ENCODE data around the gene ATE1.
"Not testable (repeated sequence)": the region's sequence is repeated elsewhere in the genome, so short reads cannot be mapped to it uniquely, and the experiment has no call there.

The ATE1 gene

DNA sequence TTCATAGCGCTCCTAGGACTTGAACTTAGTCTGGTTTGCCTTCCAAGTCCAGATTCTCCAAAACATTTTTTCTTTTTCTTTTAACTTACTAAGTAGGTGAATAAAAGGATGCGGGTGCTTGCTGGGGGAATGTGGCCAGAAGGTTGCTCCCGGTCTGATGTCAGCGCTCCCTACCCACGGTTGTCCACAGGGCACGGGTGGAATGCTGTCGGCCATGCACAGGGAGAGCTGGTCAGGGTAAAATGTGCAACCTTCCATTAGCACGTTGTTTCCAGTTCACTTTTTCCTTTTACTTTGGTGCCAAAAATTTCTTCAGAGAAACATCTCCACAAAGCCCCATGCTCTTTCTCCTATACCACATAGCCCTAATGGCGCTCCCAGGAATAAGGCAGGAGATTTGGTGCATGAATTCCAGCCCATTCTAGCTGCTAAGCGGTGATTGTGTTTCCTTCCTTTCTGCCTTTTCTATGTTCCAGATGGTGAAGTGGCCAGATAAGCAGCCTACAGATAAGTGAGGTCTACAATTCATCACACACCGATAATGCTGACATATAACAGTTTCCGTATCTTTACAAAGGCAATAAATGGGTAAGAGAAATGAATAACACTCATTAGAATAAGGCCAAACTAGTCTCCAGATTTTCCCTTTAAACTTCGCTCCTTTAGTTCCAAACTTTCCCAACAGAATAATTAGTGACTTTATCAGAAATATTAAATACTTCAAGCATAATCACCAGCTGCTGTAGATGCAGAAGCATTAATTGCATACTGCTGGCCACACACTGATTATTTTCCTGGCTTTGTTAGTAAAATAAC is 191.3 kb downstream of the ATE1 start:
- DNase-seq (ENCODE audit: low read depth): no peak

DNA sequence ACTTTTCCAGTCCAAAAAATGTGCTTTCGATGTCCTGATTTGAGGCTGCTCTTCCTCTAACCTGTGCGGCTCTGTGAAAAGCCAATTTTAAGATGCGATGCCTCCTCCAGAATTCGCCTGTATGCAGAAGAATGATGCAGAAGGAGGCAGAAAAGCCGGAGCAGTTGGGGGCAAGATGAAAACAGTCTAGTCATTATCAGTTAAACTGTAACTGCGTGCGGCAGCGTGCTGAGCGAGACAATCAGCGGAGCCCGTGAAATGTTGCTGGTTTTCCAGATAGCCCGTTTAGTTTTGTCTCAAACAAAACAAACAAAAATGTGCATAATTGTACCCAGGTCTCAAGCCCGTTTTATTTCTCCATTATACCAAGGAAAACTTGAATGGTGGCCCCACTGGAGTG is 192.6 kb downstream of the ATE1 start:
- DNase-seq (ENCODE audit: low read depth): no peak

DNA sequence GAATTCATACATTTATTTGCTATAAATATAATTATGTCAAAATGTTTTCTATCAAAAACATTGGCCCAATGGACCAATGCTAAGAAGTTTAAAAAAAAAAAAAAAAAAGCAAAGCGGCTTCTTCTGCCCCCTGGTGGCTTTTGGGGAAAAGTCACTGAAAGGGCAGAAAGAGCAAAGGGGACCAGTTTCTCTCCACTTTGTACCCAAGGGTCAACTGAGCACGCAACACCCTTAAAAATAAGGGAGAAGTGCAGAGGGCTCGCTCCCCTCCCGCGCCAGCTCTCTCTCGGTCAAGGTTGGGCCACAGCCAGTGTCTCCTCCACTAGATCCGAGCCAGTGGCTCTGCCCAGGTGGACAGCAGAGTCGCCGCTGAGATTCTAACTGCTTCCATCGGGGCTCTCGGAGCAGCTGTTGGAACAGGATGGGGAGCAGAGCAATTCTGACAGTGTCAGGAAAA is 193.2 kb downstream of the ATE1 start:
- no peak for DNase-seq (ENCODE audit: low read depth)

DNA sequence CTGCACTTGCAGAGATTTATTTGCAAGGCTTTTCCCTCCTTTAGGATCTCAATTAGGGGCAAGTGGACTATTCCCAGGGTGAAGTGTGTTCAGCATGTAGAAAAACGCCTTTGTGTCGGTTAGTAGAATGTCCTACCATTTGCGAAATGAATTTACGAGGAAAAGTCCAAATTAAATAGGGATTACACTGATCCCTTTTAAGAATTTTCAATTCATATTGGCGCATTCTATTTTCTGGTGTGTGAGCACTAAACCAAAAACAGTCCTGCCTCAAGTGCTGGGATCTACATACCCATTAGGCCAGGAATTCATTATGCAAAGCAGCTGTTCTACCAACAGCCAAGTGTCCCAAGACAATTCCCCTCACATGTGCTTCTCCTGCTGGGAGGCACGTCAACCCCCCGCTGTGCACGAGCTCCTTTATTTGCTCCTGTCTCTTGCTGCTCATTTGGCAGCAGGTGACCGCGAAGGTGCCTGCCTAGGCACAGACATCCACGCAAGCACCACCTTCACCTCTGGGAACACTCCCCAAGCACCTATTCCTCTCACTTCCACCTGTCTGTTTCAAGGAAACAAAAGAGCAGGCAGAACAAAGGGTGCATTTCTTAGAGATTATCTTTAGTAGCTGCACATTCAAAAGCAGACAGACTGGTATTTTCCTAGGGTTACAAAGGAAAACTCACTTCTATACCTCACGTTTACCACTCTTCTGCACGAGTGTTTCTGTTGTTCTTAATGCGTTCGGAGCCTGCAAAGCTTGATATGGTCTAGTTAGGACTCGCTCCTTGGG is 195.0 kb downstream of the ATE1 start:
- DNase-seq (ENCODE audit: low read depth): no peak

DNA sequence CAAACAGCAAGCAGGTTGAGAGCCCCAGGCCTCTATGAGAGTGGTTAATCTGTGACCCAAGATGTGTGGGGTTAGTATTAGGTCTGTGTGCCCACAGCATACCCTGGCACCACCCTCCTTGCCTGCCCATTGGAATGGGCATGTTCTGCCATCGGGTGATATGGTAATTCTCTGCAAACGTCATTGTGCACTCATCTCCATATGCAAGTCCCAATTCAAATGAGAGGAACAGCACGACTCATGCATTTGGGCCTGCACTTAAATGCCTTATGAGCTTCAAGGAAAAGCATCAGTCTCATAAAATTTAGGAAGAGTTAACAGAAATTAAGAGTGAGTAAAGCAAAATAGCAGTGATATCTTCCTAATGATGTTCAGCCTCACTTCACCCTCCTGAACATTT is 195.7 kb downstream of the ATE1 start:
- DNase-seq (ENCODE audit: low read depth): no peak

DNA sequence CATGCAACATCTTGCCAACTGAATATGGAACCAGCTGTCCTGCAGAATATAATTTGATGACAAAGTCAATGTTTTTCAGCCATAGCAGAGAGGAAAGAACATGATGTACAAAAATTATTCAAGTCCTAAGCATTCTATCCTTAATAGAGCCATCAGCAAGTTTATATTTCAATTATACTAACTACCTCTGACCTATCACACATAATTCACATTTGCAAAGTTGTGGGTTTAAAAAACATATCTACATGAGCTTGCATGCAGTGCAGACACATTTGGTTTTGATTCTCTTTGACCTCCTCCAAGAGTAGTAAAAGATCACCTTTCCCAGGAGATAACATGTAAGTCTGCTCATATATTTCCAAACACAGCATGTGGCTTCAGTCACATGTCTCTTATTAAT is 203.5 kb downstream of the ATE1 start:
- DNase-seq (ENCODE audit: low read depth): no peak

DNA sequence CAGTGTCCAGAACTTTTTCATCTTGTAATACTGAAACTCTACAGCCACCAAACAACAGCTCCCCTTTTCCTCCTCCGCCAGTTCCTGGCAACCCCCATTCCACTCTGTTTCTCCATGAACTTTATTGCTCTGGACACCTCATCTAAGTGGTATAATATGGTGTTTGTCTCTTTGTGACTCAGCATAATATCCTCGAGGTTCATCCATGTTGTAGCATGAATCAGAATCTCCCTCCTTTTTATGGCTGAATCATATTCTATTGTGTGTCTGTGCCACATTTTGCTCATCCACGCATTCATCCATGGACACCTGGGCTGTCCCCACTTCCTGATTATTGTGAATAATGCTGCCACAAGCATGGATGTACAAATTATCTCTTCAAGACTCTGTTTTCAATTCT is 205.2 kb downstream of the ATE1 start:
- DNase-seq (ENCODE audit: low read depth): no peak

DNA sequence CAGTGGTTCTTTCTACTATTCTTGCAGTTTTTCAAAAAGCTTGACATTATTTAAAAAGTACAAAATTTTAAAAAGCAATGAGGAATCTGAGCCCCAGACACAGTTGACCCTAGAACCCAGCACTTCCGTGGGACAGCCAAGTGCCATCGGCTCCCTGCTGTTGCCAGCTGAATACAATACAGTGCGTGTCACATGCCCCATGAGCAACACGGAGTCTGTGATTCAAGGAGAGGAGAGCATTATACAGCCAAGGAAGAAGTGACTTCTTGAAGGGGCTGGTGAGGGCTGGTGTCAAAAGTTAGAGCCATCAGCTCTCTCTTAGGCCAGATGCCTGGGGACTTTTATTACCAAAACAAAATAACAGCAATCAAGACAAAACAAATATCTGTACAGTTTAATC is 206.6 kb downstream of the ATE1 start:
- DNase-seq (ENCODE audit: low read depth): no peak

DNA sequence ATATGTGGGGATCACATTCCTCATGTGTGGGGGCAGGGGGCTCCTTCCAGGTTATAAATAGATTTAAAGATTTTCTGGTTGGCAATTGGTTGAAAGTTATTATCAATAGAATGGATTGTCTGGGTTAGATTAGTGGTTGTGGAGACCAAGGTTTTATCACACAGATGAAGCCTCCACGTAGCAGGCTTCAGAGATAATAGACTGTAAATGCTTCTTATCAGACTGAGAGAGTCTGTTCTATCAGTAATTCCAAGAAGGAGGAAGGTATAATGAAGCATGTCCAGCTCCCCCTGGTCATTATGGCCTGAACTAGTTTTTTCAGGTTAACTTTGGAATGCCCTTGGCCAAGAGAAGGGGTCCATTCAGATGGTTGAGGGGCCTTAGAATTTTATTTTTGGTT is 211.9 kb downstream of the ATE1 start:
- no peak for DNase-seq (ENCODE audit: low read depth)

DNA sequence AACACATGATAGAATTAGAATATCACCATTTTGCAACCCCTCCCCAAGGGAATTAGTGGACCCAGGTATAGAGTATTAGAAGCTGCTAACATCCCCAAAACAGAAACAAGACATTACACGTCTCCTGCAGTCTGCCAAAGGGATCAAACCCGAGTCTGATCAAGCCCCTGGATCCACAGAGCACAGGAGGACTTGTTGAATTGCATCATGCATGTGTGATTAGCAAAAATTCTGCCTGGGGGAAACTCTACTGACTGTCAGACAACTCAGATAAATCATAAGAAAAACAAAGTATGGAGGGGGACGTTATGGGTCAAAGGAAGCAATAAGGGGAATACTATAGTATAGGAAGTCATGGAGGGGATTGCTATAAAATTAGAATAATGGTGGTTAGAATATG is 212.8 kb downstream of the ATE1 start:
- DNase-seq (ENCODE audit: low read depth): no peak

DNA sequence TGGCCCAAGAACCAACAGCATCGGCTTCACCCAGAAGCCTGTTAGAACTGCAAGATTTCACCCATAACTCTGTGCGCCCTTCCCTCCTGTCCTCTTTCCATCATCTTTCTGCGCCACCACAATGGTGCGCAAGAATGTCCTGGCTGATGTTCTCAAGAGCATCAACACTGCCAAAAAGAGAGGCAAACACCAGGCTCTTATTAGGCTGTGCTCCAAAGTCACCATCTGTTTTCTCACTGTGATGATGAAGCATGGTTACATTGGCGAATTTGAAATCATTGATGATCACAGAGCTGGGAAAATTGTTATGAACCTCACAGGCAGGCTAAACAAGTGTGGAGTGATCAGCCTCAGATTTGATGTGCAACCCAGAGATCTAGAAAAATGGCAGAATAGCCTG is 214.3 kb downstream of the ATE1 start:
- no peak for DNase-seq (ENCODE audit: low read depth)

DNA sequence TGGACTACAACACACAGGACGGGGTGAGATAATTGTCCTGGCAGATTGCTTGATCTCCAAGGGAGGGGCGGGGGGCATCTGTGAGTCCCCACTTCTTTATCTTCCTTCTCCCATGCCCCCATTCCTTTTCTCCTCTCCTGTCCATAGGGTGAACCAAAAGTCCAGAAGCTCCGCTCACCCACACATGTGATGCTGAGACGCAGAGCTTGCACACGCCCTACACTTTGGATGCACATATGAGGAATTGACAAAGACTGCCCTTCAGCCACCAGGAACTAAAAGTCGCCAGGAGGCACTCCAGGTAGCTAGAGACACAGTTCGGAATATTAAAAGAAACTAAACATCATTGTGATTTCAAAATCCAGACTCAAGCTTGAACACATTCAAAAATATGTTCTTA is 216.9 kb downstream of the ATE1 start:
- no peak for DNase-seq (ENCODE audit: low read depth)

DNA sequence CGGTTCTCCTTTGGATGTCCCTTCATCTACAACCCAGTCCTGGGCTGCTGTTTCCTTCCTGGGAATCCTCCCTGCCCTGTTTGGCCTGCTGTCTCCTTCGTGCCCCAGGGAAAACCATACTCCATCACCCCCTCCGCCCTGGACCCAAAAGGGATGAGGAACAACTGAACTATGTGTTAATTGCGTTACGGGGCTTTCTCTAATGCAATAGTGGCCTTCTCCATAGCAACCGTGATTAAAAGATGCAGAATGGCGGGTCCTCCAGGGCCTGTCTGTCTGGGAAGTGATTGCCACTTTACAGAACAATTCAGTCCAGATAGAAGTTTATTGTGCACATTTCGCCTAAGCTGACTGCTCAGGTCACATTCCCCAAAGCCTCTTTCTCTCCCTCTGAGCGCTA is 217.6 kb downstream of the ATE1 start:
- DNase-seq (ENCODE audit: low read depth): no peak

DNA sequence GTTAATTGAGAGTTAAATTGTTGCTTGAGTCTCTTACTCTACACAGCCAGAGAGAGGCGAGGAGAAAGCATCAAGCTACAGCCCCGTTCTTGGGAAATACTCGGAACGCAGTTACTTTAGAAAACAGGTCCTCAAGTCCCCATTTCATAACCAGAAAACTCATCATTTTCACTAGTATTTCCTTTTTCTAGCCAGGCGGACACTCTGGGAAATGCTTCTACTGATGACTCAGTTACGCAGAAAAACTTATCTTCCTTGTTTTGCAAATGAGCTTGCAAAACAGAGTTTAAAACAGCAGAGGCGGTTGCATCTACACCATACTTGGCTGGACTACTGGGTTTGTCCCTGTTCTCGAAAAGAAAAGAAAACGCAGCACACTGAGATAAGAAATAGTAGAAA is 218.2 kb downstream of the ATE1 start:
- no peak for DNase-seq (ENCODE audit: low read depth)

DNA sequence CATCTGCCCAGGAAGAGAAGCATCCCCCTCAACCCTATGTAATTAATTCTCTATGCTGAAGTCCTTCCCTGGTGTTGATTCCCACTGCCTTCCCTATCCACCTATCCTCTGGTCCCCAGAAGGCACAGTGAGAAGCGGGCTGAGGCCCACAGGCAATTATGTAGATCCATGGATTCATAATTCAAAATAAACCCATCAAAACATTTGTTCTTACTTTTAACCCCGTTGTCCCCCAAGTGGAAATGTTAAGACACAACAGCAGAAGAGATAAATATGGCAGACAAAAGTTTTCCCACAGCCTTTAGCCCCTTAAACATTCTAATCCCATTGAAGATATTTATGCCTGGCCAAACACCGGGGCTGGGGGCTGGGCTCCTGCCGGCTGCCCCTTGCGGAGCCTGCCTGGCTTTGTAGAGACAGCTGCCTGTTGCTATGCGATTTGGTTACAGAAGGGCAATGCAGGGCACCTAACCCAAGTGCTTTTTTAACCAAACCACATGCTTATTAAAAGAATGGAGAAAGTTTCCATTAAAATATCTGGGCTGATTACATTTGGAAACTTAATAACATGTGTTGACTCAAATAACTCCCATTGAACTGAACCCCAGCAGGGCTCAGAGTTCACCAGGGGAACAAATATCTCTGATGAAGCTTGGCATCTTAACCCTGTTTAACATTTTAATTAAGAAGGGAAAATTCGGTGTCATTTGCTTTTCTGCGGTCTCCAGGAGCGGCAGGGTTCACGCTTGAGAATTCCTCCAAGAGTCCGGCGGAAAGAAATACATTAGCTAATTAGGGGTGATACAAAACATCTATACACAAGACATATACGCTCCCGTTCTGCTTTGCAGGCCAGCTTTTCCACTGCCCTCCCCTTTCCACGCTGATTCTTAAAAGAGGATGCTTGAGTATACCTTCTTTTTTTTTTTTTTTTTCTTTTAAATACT is 218.8 kb downstream of the ATE1 start:
- DNase-seq (ENCODE audit: low read depth): no peak

DNA sequence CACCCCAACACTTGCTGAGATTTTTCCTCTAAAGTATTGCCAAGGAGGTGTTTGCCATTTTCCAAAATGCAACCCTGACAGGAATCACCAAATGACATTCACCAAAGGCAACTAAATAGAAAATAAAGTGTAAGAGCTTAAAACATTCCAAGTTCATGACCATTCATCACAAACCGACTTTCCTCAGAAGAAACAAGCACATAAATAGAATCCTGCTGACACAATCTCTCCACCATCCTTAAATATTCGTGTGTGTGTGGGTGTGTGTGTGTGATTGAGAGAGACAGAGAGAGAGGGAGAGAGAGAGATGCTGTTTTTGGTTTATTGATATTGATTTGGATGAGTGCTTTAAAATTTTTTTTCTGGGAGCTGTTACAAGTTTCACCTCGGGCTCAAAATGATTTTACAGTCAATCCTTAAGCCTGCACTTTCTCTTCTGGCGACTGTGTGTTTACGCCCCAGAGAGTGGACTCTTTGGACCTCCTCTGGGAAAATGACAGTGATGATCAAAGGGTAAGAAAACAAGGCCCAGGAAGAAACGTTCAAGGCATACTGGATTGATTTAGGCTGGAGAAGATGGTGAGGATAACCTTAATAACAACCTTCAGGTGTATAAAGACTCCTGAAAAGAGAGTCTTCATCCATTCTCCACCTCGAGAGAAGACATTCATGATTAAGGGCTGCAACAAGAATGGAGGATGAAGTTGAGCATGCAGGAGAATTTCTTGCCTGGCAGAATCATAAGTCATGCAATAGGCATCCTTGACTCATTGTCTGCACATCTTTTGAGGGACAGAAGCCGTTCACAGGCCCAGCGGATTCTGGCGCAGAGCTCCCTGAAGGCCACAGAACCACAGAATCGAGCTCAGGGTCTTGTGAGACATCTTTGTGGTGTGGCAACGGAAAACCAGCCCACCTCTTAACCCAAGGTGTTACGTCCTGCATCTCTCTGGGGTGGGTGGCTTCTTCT is 225.2 kb downstream of the ATE1 start:
- no peak for DNase-seq (ENCODE audit: low read depth)

DNA sequence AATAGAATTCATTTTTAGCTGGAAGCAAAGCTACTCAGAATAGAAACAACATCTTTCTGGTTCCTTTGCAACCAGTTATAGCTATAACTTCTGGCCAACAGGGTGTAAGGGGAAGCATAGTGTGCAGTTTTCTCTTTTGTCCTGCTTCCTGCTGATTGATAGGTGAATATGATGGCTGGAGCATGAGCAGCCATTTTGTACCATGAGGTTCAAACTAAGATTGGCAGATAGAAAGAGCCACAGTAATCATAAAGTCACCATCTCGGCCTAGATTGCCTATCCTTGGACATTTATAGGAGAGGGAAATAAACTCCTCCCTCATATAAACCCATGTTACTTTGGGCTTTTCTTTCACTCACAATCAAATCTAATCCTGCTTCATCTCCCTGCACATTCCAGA is 227.4 kb downstream of the ATE1 start:
- no peak for DNase-seq (ENCODE audit: low read depth)

DNA sequence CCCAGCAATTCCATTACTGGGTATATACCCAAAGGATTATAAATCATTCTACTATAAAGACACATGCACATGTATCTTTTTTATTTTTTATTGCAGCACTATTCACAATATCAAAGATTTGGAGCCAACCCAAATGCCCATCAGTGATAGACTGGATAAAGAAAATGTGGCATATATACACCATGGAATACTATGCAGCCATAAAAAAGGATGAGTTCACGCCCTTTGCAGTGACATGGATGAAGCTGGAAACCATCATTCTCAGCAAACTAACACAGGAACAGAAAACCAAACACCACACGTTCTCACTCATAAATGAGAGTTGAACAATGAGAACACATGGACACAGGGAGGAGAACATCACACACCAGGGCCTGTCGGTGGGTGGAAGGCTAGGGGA is 228.1 kb downstream of the ATE1 start:
- not testable (repeated sequence) for DNase-seq (ENCODE audit: low read depth)

DNA sequence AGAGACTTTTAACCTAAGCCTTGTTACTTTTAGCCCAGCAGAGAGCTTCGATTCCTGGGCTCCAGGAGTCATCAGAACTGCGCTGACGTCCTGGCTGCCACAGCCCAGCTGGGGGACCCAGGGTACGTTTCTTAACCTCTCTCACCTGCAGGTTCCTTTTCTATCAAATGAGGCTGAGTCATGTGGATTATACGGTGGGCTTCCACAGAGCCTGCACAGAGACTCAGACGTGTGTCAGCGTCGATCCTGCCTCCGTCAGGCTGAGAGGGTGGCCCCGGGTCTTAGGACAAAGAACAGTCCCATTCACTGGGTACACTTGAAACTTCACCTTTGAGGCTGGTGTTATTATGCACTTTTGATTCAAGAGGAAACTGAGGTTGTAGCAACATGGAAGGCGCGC is 228.9 kb downstream of the ATE1 start:
- no peak for DNase-seq (ENCODE audit: low read depth)

DNA sequence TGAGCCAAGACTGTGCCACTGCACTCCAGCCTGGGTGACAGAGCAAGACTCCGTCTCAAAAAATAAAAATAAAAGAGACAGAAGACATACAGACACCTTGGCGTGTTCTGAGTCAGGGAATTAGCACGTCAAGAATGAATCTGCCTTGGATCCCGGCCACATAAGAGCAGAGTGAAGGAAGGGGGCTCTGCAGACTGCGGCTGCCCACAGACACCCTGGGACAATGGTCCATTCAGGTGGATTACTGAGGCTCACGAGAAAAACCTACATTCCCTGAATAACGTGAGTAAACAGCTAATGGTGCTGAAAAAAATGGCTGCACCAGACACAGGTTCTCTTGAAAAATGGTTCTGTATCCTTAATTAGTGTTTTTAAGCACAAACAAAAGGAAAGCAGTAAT is 229.5 kb downstream of the ATE1 start:
- no peak for DNase-seq (ENCODE audit: low read depth)

DNA sequence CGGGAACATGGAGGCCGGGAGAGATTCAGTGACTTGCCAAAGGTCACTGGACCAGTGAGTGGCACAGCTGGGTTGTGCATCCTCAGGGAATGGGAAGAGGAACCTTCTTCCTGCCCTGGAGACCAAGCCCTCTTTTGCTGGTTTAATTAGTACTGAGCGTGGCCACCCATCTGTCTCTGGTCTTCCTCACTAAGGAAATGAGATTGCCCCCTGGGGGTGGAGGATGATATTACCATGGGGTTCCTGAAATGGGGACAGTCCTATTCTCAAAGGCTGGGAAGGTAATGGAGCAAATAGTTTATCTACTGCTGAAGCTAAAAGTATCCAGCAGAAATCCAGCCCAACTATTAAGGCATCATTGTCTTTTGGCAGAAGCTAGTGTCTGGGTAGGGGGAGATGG is 231.0 kb downstream of the ATE1 start:
- no peak for DNase-seq (ENCODE audit: low read depth)

Measured in activated T-cell treated with anti-CD3 and anti-CD28 coated beads for 1 hour (primary cell).